SH-SY5Y (cell line): ENCODE measurements around the gene GARRE1.

Source experiments
- GATA2 ChIP-seq: IDR thresholded peaks from 2 replicates; pipeline ENCODE4 v1.6.1; 2011; ENCODE audit warnings: mild to moderate bottlenecking, low read depth, low read length
- GATA3 ChIP-seq: IDR thresholded peaks from 2 replicates; pipeline ENCODE4 v1.6.1; 2011; ENCODE audit warnings: low read depth, mild to moderate bottlenecking, low read length, moderate library complexity

DNA sequence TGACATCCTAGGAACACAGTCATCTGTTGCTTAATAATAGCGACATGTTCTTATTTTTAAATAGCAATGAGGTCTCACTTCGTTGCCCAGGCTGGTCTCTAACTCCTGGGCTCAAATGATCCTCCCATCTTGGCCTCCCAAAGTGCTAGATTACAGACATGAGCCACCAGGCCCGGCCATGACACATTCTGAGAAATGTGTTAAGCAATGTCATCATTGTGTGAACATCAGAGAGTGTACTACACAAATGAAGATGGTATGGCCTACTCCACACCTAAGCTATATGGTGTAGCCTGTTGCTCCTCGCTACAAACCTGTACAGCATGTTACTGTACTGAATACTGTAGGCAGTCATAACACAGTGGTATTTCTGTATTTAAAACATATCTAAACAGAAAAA, 24.6 kb upstream of the GARRE1 start:
- TF ChIP-seq GATA3 (no peak), GATA2 (no peak)
